Measurements from ENCODE around the gene KXD1.
A peak's percentile ranks its signal among the peaks of the same experiment; 100 is the strongest.

KXD1 gene

GRCh38 chr19:18603958-18604819 lies 46.5 kb downstream of the KXD1 start:
- DNase-seq: no peak

GRCh38 chr19:18604820-18605159 lies 47.1 kb downstream of the KXD1 start:
- DNase-seq: no peak

- no peak for DNase-seq
Observed at GRCh38 chr19:18605196-18605545, 47.5 kb downstream of the KXD1 start.

- DNase-seq: peak in 1 of 2 experiments; percentile 21
Observed at GRCh38 chr19:18605546-18606280, 48.0 kb downstream of the KXD1 start.

GRCh38 chr19:18606281-18607225 lies 48.9 kb downstream of the KXD1 start, which contains the start of gene CRLF1:
CRLF1 (minus strand) TSS chr19:18606799; CDS start chr19:18606656, 143 bp downstream.
- DNase-seq: no peak

GRCh38 chr19:18607226-18608101 lies 49.8 kb downstream of the KXD1 start:
- no peak for DNase-seq

GRCh38 chr19:18608102-18608804 lies 50.6 kb downstream of the KXD1 start:
- DNase-seq: no peak

GRCh38 chr19:18608805-18609716 lies 51.4 kb downstream of the KXD1 start:
- no peak for DNase-seq

- DNase-seq: no peak
Observed at GRCh38 chr19:18609717-18610051, 52.0 kb downstream of the KXD1 start.

- no peak for DNase-seq
Observed at GRCh38 chr19:18610245-18610555, 52.5 kb downstream of the KXD1 start.

- DNase-seq: no peak
Observed at GRCh38 chr19:18610556-18611326, 53.1 kb downstream of the KXD1 start.

- no peak for DNase-seq
Observed at GRCh38 chr19:18611327-18612050, 53.8 kb downstream of the KXD1 start.

GRCh38 chr19:18612051-18612771 lies 54.5 kb downstream of the KXD1 start:
- peak in 1 of 2 experiments; percentile 34 for DNase-seq

- peak in 1 of 2 experiments; percentile 18 for DNase-seq
Observed at GRCh38 chr19:18612772-18613588, 55.3 kb downstream of the KXD1 start, which contains the start of gene TMEM59L. TMEM59L (plus strand) TSS chr19:18612870; CDS start chr19:18612959, 89 bp downstream.

- DNase-seq: no peak
Observed at GRCh38 chr19:18613589-18614234, 56.0 kb downstream of the KXD1 start.

- no peak for DNase-seq
Observed at GRCh38 chr19:18616023-18616422, 58.4 kb downstream of the KXD1 start.

- DNase-seq: no peak
Observed at GRCh38 chr19:18617562-18617961, 59.9 kb downstream of the KXD1 start.

Measured in NCI-H526 (cell line).